Measurements from ENCODE around the gene ZNF227.
"Not testable (repeated sequence)": the region's sequence is repeated elsewhere in the genome, so short reads cannot be mapped to it uniquely, and the experiment has no call there.

Gene ZNF227

DNA sequence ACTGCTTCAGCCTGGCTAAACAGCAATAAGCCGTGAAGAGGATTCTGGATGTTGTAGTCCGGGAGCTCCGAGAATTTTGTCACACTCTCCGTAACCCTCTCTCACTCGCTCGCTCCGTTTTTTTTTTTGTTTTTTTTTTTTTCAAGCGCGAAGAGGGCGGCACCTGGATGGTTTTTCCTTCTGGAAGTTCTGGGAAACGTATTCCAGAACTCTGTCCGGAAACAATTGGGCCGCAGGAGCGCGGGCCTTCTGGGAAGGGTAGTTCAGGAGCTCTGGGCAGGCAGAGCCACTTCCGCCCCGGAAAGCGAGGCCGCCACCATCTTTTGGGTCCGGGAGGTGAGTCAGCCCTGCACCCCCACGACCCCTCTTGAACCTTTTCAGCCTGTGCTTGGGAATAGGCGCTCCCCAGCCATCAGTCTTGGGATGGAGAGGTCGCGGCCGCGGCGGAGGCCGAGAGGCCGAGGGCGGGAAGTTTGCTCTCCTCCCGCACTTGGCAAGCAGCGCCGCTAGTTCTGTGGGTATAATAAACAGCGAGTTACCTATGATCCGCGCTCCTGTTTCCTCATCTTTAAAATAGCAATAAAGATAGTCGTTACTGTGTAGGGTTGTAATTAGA lies at the start of gene ZNF227:
ZNF227 (plus strand) TSS at position 283 of the 616 bp plus-strand sequence. CDS start 5,261 bp downstream, outside the sequence.
- peak; percentile 67 for DNase-seq (ENCODE audit: low read depth)

DNA sequence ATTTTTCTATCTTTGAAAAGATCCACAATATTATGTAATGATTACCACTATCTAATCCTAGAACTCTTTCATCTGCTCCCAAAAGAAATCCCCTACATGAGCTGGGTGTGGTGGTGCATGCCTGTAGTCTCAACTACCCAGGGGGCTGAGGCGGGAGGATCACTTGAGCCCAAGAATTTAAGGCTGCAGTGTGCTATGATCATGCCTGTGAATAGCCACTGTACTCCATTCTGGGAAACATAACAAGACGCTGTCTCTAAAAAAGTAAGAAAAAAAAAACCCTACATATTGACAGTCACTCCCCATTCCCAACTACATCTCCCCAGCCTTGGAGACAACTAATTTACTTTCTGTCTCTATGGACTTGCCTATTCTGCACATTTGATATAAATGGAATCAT lies 48.5 kb upstream of the ZNF227 start:
- DNase-seq (ENCODE audit: low read depth), result no peak

DNA sequence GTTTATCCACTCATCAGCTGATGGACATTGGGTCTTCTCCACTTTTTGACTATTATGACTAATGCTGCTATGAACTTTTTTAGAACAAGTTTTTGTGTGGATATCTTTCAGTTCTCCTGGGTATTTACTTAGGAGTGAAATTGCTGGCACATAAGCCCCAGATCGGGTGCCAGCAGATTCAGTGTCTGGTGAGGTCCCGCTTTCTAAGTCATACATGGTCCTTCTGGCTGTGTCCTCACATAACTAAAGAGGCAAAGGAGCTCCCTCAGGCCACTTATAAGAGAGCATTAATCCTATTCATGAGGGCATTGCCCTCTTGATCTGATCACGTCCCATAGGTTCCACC lies 48.0 kb upstream of the ZNF227 start:
- DNase-seq (ENCODE audit: low read depth), result no peak

DNA sequence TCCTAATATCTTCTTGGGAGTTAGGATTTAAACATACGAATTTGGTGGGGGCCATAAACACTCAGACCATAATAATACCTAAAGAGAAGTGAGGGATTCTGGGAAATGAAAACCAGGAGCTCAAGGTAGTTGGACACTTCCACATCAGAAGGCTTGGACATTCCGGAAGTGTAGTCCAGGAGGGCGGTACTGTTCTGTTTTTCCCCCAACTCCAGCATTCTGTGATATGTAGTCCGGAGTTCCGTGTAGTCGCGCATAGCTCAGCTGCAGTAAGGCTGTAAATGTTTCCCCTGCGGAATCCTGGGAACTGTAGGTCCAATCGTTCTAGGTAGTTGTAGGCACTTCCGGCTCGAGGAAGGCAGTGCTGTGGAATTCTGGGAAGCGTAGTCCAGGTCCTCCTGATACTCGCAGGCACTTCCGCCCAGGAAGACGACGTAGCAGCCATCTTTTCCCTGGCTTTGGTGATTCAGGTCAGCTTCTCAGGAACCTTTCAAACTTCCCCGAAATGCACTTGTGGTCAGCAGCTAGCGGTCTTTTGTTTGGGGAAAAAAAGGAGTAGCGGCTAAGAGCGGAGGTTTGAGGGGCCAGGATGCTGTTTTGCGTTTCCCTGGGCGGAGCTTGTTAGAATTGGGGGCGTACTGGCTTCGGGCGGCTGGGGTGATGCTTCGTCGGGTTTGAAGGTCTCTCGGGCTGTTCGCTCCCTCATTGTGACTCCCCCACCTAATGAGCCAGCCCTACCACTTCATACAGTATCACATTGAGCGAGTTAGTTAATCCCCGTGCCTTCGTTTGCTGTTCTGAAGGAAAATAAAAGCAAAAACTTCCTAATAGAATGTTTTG lies 47.4 kb upstream of the ZNF227 start, which contains the start of gene ZNF226:
ZNF226 (plus strand) TSS at position 428 of the 840 bp plus-strand sequence. CDS start 4,981 bp downstream, outside the sequence.
- DNase-seq (ENCODE audit: low read depth), result peak; percentile 99

DNA sequence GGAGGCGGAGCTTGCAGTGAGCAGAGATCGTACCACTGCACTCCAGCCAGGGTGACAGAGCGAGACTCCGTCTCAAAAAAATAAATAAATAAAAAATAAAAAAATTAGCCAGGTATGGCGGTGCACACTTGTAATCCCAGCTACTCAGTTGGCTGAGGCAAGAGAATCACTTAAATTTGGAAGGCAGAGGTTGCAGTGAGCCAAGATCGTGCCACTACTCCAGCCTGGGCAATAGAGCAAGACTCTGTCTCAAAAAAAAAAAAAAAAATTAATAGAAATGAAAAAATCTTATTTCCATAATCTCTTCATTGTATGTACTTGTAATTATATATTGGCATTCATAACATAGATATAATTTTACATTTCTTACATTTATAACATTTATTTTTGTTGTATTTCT lies 41.7 kb upstream of the ZNF227 start:
- not testable (repeated sequence) for DNase-seq (ENCODE audit: low read depth)

DNA sequence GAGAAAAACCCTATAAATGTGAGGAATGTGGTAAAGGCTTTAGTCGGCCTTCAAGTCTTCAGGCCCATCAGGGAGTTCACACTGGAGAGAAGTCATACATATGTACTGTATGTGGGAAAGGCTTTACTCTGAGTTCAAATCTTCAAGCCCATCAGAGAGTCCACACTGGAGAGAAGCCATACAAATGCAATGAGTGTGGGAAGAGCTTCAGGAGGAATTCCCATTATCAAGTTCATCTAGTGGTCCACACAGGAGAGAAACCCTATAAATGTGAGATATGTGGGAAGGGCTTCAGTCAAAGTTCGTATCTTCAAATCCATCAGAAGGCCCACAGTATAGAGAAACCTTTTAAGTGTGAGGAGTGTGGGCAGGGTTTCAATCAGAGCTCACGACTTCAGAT lies 35.7 kb upstream of the ZNF227 start:
- no peak for DNase-seq (ENCODE audit: low read depth)

DNA sequence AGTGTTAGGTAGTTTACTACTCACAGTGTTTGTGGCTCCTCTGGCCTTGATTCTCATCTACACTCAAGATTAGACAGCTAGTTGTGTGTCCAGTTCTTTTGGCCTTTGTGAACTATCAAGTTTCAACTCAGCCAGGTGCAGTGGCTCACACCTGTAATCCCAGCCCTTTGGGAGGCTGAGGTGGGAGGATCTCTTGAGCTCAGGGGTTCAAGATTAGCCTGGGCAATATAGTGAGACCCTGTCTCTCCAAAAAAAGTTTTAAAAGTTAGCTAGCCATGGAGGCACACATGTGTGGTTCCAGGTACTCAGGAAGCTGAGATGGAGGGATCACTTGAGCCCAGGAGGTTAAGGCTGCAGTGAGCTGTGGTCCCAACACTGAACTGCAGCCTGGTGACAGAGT lies 31.4 kb upstream of the ZNF227 start:
- DNase-seq (ENCODE audit: low read depth), result no peak

DNA sequence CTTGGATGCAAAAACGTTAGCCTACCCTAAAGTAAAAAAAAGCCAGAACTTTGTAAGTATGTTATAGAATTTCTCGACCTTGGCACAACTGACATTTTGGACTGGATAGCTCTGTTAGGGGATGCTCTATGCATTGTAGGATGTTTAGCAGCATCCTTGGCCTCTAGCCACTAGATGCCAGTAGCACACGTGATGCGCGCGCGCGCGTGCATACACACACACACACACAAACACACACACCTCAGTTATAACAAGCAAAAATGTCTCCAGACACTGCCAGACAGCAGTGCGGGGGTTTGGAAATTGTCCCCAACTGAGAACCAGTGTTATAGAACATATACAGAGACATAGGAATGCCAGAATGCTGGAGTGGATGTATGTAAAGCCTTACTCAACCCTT lies 30.2 kb upstream of the ZNF227 start:
- DNase-seq (ENCODE audit: low read depth), result no peak

DNA sequence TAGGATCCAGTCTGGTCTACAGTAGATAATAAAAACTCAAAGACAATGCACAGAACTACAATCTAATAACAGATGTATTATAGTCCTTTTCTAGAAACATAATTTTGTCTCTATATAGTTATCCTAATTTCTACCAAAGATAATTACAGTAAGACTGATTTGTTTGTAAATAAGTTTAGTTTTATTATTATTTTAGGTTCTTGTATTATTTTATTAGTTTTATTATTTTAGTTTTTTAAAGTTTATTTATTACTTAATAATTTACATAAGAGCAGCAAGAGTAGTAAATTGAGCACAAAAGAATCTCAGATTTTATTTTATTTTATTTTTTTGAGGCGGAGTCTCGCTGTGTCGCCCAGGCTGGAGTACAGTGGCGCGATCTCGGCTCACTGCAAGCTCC lies 22.3 kb upstream of the ZNF227 start:
- no peak for DNase-seq (ENCODE audit: low read depth)

DNA sequence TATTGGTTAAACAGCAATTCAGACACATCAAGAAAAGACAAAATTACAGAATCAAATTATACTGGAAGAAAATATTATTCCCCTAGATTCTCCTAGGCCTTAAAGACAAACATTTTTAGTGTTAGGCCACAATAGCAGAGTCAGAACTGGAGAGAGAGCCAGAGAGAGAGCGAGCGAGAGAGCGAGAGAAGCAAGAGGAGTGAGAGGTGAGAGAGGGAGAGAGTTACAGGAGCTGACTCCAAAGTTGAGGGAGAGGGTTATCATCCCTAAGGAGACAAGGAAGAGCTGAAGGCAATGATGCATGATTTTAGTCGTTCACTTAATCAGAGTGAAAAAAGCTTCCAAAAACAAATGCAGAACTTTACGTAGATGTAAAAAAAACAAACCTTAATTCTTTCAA lies 20.2 kb upstream of the ZNF227 start:
- no peak for DNase-seq (ENCODE audit: low read depth)

DNA sequence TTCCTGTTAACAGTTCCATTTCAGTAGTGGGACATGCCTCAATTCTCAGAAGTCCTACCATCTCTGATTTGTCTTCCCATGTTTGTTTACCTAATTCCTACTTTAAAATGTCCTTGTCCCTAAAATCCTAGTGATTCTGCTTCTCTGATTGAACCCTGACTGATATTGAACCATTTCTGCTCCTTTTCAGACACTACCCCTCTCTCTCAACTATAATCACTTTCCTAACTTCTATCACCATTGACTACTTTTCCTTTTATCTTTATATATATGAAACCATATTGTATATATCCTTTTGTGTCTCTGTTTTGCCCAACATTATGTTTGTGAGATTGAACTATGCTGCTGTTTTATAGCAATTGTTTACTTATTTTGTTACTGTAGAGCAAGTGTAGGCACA lies 15.6 kb upstream of the ZNF227 start:
- DNase-seq (ENCODE audit: low read depth), result no peak

DNA sequence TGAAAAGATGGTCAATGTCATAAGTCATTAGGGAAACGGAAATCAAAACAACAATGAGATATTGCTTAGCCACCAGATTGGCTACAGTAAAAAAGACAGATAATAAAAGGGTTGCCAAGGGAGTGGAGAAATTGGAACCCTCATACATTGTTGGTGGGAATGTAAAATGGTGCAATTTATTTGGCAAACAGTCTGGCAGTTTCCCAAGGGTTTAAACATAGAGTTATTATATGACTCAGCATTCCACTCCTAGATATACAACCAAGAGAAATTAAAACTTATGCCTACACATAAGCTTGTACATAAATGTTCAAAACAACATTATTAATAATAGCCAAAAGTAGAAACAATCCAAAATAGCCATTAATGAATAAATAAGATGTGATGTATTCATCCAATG lies 9.9 kb upstream of the ZNF227 start:
- DNase-seq (ENCODE audit: low read depth), result no peak

DNA sequence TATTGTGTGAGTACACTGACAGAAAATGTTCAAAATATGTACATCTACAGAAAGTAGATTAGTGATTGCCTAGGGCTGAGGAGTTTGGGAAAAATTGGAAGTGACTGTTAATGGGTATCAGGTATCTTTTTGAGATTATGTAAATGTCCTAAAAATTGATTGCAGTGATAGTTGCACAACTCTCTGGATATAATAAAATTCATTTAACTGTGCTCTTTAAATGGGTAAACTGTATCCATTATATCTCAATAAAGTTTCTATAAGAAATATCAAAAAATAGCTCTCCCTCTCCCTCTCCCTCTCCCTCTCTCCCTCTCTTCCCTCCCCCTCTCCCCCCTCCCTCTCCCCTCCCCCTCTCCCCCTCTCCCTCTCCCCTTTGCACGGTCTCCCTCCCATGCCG lies 9.4 kb upstream of the ZNF227 start:
- DNase-seq (ENCODE audit: low read depth), result no peak

DNA sequence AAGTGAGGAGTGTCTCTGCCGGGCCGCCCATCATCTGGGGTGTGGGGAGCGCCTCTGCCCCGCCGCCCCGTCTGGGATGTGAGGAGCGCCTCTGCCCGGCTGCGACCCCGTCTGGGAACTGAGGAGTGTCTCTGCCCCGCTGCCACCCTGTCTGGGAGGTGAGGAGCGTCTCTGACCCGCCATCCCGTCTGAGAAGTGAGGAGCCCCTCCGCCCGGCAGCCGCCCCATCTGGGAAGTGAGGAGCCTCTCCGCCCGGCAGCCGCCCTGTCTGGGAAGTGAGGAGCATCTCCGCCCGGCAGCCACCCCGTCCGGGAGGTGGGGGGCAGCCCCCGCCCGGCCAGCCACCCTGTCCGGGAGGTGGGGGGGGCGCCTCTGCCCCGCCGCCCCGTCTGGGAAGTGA lies 8.5 kb upstream of the ZNF227 start:
- not testable (repeated sequence) for DNase-seq (ENCODE audit: low read depth)

DNA sequence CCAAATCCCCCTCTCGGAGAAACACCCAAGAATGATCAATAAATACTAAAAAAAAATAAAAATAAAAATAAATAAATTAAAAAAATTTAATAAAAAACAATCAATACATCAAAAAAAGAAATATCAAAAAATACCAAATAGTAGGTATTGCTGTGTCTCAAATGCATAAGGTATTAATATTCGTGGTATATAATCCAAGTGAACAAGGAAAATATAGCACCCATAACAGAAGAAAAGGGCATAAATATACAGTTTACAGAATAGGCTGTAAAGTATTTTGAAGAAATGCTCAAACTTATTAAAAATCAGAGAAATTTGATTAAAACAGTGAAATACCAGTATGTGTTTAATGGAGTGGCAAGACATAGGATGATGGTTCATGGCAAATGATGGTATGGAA lies 7.6 kb upstream of the ZNF227 start:
- no peak for DNase-seq (ENCODE audit: low read depth)

DNA sequence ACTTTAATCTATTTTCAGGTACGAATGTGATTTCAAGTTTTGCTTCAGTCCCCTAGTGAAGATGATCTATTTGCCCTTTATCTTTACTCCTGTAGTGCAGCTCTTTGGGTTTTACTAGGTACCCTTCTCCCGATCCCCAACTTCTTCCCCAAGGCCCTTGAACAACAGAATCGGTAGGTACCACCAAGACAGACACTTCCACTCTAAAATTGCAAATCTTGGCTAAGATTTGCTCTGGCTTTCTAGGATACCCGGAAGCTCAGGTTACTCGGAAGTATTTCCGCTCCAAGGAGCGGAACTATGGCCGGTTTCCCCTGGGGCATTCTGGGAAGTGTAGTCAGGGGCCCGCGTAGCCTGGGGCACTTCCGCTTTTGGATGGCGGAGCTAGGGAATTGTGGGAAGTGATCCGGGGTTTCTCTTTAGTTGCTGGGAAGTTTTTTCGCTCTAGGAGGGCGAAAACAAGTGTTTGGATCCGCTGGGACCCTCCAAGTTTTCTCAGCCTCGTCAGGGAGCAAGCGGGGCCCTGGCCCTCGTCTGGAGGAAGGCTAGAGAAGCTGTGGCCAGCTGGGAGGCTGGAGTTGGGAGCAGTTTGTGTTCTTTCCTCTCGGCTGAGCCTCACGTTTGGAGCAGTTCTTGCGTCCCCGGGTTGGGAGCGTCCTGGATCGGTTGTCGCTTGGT lies 5.1 kb upstream of the ZNF227 start:
- DNase-seq (ENCODE audit: low read depth), result peak; percentile 87

DNA sequence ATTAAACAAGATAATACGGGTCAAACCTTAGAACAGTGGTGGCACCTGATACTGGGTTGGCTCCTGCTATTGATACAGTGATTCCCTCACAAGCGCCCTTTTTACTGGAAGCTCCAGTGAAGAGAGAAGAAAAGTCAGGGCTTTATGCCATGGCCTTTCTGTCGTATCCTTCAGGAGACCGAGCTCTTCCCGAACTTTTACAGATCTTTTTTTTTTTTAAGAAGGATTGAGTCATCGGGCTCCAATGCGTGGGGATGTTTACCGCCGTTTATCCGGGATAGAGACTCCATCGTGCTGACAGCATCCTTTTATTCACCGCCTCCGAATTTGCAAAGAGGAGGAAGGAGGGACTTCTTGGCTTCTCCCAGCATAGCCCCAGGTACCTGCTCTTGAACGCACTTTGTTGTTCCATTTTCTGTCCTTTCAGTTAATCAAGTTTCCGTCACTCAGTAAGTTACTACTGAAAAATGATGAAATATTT lies 574 bp downstream of the ZNF227 start:
- no peak for DNase-seq (ENCODE audit: low read depth)

DNA sequence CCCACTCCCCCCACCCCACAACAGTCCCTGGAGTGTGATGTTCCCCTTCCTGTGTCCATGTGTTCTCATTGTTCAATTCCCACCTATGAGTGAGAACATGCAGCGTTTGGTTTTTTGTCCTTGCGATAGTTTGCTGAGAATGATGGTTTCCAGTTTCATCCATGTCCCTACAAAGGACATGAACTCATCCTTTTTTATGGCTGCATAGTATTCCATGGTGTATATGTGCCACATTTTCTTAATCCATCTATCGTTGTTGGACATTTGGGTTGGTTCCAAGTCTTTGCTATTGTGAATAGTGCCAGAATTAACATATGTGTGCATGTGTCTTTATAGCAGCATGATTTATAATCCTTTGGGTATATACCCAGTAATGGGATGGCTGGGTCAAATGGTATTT lies 7.6 kb downstream of the ZNF227 start:
- not testable (repeated sequence) for DNase-seq (ENCODE audit: low read depth)

DNA sequence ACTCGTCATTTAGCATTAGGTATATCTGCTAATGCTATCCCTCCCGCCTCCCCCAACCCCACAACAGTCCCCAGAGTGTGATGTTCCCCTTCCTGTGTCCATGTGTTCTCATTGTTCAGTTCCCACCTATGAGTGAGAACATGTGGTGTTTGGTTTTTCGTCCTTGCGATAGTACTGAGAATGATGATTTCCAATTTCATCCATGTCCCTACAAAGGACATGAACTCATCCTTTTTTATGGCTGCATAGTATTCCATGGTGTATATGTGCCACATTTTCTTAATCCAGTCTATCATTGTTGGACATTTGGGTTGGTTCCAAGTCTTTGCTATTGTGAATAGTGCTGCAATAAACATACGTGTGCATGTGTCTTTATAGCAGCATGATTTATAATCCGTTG lies 8.4 kb downstream of the ZNF227 start:
- not testable (repeated sequence) for DNase-seq (ENCODE audit: low read depth)

DNA sequence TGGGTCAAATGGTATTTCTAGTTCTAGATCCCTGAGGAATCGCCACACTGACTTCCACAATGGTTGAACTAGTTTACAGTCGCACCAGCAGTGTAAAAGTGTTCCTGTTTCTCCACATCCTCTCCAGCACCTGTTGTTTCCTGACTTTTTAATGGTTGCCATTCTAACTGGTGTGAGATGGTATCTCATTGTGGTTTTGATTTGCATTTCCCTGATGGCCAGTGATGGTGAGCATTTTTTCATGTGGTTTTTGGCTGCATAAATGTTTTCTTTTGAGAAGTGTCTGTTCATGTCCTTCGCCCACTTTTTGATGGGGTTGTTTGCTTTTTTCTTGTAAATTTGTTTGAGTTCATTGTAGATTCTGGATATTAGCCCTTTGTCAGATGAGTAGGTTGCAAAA lies 9.0 kb downstream of the ZNF227 start:
- not testable (repeated sequence) for DNase-seq (ENCODE audit: low read depth)

DNA sequence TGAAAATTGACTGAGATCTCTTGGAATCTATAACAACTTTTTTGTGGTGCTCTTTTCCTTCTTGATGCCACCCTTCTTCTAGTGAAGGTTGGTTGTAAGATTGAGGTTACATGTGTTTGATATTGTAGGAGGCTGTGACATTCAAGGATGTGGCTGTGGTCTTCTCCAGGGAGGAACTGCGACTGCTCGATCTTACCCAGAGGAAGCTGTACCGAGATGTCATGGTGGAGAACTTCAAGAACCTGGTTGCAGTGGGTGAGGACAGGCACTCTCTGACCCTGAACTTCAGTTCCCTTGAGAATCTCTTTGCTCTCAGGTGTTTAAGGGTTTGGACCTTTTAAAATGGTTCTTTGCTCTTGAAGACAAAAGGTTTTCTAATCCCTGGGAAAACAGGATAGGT lies 16.0 kb downstream of the ZNF227 start:
- no peak for DNase-seq (ENCODE audit: low read depth)

DNA sequence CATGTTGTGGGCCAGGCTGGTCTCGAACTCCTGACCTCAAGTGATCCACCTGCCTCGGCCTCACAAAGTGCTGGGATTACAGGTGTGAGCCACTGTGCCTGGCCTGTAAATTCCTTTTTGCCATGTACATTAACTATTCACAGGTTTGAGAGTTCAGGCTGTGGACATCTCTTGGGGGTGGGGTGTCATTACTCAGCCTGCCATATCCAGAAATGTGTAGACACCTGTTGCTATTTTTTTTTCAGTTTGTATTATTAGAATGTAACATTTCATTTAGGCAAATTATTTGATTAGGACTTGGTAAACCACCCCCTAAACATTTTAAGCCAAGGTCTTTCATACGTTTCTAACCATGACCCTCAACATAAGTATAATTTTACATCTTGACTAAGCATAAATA lies 20.5 kb downstream of the ZNF227 start:
- no peak for DNase-seq (ENCODE audit: low read depth)

DNA sequence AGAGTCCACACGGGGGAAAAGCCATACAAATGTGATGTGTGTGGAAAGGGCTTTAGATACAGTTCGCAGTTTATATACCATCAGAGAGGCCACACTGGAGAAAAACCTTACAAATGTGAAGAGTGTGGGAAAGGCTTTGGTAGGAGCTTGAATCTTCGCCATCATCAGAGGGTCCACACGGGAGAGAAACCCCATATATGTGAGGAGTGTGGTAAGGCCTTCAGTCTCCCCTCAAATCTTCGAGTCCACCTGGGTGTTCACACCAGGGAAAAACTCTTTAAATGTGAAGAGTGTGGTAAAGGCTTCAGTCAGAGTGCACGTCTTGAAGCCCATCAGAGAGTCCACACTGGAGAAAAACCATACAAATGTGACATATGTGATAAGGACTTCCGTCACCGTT lies 24.1 kb downstream of the ZNF227 start:
- DNase-seq (ENCODE audit: low read depth), result no peak
